ENCODE results near the gene DNAH10. TPM values are rescaled to one million over a fixed set of nuclear protein-coding genes. Genes with fewer than 3 reads are reported as not detected.

Gene DNAH10
- total RNA-seq, 1 donor from 2014 or later = 0.31 TPM

DNA sequence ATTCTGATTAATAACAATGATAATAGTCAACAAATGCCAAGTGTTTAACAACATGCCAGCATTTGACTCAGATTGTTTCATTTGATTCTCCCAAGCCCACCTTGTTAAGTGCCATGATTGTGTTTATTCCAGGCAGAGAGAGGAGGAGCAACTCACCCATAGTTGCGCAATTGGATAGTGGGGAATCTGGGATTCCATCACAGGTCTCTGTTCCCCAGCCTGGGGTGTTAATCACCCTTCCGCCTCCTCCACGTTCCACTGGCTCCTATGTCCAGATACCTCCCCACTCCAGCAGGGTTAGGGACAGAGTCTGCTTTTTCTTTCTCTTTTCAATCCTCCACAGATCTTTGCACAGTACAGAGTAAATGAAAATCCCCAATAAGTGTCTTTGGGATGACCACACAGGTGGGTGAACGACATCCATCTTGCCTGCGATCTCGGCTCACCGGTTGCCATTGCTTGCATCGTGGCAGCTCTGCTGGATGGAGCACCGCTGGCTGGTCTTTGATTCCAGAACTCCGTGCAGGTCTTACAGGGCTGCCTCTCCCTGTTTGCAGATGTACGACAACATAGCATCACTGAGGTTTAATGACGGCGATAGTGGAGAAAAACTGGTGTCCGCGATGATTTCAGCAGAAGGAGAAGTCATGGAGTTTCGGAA lies 78.8 kb downstream of the DNAH10 start:
- intact Hi-C loops (cut with micrococcal nuclease) = loop anchor here (5.0 kb wide), 1 partner anchor 39 kb away; no protein-coding TSS in a partner anchor
- H3K9me3 Mint-ChIP-seq = no peaks in the 10 kb centered on the region
- H3K4me3 Mint-ChIP-seq = no peak overlapping the region
- H3K27ac Mint-ChIP-seq = no peak overlapping the region
- H3K36me3 Mint-ChIP-seq (ENCODE audit: low read depth) = no peaks in the 10 kb centered on the region
- H3K27me3 Mint-ChIP-seq (ENCODE audit: insufficient read depth) = peaks cover 5% of the 10 kb centered on the region
- no peaks in the 10 kb centered on the region for H3K4me1 Mint-ChIP-seq (ENCODE audit: low read depth)
- DNase-seq (ENCODE audit: low spot score) = no peak

DNA sequence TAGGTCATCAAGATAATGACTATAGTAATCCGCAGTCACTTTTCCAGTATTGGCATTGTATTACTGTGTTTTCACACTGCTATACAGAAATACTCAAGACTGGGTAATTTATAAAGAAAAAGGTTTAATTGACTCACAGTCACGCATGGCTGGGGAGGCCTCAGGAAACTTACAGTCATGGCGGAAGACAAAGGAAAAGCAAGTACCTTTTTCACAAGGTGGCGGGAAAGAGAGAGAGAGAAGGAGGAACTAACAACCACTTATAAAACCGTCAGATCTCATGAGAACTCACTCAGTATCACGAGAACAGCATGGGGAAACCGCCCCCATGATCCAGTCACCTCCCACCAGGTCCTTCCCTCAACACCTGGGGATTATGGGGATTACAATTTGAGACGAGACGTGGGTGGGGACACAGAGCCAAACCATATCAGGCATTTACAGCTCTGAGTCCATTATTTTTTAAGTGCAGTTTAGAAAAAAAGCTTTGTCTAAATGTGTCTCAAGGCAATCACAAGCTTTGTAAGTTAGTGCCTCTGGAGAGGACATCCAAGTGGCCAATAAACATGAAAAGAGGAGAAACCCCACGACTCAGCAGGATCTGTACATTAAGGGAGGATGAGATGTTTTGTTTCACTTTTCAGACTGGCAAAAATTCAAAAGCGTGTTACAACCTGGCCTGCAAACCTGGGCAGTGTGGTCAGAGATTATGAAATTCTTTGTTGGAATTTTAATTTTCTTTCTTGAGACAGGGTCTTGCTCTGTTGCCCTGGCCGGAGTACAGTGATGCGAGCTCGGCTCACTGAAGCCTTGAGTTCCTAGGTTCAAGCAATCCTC lies 82.0 kb downstream of the DNAH10 start:
- no peak for DNase-seq (ENCODE audit: low spot score)
- H3K36me3 Mint-ChIP-seq (ENCODE audit: low read depth) = no peaks in the 10 kb centered on the region
- intact Hi-C loops (cut with micrococcal nuclease) = loop anchor here (5.0 kb wide), 1 partner anchor 42 kb away; no protein-coding TSS in a partner anchor
- no peak overlapping the region for H3K27ac Mint-ChIP-seq
- H3K4me1 Mint-ChIP-seq (ENCODE audit: low read depth) = no peaks in the 10 kb centered on the region
- no peaks in the 10 kb centered on the region for H3K9me3 Mint-ChIP-seq
- peaks cover 5% of the 10 kb centered on the region for H3K27me3 Mint-ChIP-seq (ENCODE audit: insufficient read depth)
- H3K4me3 Mint-ChIP-seq = no peak overlapping the region

DNA sequence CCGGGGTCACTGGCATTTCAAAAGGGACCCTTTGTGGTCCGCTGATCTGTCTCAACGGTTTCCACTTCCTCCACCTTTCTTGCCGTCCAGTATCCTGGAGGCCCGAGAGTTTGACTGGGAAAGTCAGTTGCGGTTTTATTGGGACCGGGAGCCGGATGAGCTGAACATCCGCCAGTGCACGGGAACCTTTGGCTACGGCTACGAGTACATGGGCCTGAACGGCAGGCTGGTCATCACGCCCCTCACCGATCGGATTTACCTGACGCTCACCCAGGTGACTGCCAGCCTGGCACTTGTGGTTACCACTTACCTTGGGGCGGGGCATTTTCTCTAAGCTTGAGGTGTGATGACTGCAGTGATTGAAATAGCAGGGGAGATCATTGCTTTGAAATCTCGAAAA lies 83.8 kb downstream of the DNAH10 start:
- intact Hi-C loops (cut with micrococcal nuclease) = no loop called here
- no peak overlapping the region for H3K4me3 Mint-ChIP-seq
- no peaks in the 10 kb centered on the region for H3K36me3 Mint-ChIP-seq (ENCODE audit: low read depth)
- no peaks in the 10 kb centered on the region for H3K4me1 Mint-ChIP-seq (ENCODE audit: low read depth)
- no peak overlapping the region for H3K27ac Mint-ChIP-seq
- no peaks in the 10 kb centered on the region for H3K27me3 Mint-ChIP-seq (ENCODE audit: insufficient read depth)
- H3K9me3 Mint-ChIP-seq = no peaks in the 10 kb centered on the region
- DNase-seq (ENCODE audit: low spot score) = no peak

DNA sequence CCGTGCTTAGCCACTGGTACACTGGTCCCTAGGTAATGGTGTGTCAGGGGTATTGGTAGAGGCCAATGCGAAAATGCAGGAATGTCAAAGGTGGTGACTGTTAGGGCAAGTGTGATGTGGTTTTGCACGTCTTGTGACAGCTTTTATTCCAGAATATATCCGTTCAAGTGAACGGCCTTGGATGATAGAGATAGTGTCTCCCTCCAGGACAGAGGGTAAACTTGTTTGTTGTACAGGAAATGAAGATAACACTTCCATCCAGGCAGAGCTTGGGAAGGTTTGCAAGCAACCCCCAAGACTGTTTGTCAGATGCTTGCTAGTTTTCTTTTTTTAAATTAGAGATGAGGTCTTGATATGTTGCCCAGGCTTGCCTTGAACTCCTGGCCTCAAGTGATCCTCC lies 84.2 kb downstream of the DNAH10 start:
- intact Hi-C loops (cut with micrococcal nuclease) = no loop called here
- no peak overlapping the region for H3K27ac Mint-ChIP-seq
- H3K4me3 Mint-ChIP-seq = no peak overlapping the region
- no peaks in the 10 kb centered on the region for H3K27me3 Mint-ChIP-seq (ENCODE audit: insufficient read depth)
- no peaks in the 10 kb centered on the region for H3K36me3 Mint-ChIP-seq (ENCODE audit: low read depth)
- no peaks in the 10 kb centered on the region for H3K9me3 Mint-ChIP-seq
- H3K4me1 Mint-ChIP-seq (ENCODE audit: low read depth) = no peaks in the 10 kb centered on the region
- no peak for DNase-seq (ENCODE audit: low spot score)

DNA sequence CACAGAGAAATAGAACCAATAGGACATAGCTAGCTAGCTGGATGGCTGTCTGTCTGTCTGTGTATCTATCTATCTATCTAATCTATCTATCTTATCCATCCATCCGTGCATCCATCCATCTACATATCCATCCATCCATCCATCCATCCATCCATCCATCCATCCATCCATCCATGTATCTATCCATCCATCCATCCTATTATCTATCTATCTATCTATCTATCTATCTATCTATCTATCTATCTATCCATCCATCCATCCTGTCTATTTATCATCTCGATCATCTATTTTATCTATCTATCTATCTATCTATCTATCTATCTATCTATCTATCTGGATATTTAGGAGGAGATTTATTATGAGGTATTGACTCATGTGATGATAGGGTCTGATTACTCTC lies 84.9 kb downstream of the DNAH10 start:
- no peaks in the 10 kb centered on the region for H3K9me3 Mint-ChIP-seq

DNA sequence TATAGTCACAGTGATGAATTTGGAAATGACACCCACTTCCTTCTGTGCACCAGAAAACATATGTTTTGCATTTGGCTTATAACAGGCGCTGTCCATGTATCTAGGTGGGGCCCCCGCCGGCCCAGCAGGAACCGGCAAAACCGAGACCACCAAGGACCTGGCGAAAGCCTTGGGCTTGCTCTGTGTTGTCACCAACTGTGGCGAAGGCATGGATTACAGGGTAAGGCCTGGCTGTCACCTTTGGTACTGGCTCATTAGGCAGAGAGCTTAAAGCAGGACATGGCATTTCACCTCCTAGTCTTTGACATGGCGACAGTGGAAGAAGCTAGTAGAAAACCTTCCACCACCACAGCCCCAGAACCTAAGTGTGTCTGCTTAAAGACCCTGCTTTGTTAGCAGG lies 85.8 kb downstream of the DNAH10 start:
- intact Hi-C loops (cut with micrococcal nuclease) = no loop called here
- H3K4me1 Mint-ChIP-seq (ENCODE audit: low read depth) = no peaks in the 10 kb centered on the region
- DNase-seq (ENCODE audit: low spot score) = no peak

More for the DNA sequence above, 84.9 kb downstream of the DNAH10 start:
- no peak overlapping the region for H3K27ac Mint-ChIP-seq
- H3K36me3 Mint-ChIP-seq (ENCODE audit: low read depth) = no peaks in the 10 kb centered on the region
- peaks cover 2% of the 10 kb centered on the region for H3K27me3 Mint-ChIP-seq (ENCODE audit: insufficient read depth)
- DNase-seq (ENCODE audit: low spot score) = no peak
- intact Hi-C loops (cut with micrococcal nuclease) = no loop called here
- H3K4me1 Mint-ChIP-seq (ENCODE audit: low read depth) = no peaks in the 10 kb centered on the region
- H3K4me3 Mint-ChIP-seq = no peak overlapping the region

DNA sequence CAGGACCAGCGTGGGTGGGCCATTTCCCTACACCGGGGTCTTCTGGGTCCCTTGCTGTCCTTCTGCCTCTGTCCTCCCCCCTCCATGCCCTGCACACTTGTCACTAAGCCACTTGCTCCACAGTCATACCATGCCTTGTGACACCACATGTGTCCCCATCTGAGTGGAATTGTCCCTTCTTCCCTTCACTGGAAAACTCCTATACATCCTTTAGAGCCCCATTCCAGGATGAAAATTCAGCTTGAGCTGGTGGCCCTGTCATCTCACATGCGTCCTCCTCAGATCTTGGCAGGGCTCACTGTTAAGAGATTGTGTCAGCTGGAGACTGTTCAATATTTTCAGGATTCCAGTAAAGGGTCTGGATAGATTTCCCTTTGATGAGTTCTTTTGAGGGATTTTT lies 87.4 kb downstream of the DNAH10 start:
- no peaks in the 10 kb centered on the region for H3K4me1 Mint-ChIP-seq (ENCODE audit: low read depth)
- peaks cover 2% of the 10 kb centered on the region for H3K27me3 Mint-ChIP-seq (ENCODE audit: insufficient read depth)
- intact Hi-C loops (cut with micrococcal nuclease) = no loop called here
- H3K27ac Mint-ChIP-seq = no peak overlapping the region
- DNase-seq (ENCODE audit: low spot score) = no peak
- no peak overlapping the region for H3K4me3 Mint-ChIP-seq
- H3K9me3 Mint-ChIP-seq = no peaks in the 10 kb centered on the region
- H3K36me3 Mint-ChIP-seq (ENCODE audit: low read depth) = no peaks in the 10 kb centered on the region

More for the DNA sequence above, 85.8 kb downstream of the DNAH10 start:
- H3K27ac Mint-ChIP-seq = no peak overlapping the region
- peaks cover 2% of the 10 kb centered on the region for H3K27me3 Mint-ChIP-seq (ENCODE audit: insufficient read depth)
- no peaks in the 10 kb centered on the region for H3K36me3 Mint-ChIP-seq (ENCODE audit: low read depth)
- H3K4me3 Mint-ChIP-seq = no peak overlapping the region
- H3K9me3 Mint-ChIP-seq = no peaks in the 10 kb centered on the region

DNA sequence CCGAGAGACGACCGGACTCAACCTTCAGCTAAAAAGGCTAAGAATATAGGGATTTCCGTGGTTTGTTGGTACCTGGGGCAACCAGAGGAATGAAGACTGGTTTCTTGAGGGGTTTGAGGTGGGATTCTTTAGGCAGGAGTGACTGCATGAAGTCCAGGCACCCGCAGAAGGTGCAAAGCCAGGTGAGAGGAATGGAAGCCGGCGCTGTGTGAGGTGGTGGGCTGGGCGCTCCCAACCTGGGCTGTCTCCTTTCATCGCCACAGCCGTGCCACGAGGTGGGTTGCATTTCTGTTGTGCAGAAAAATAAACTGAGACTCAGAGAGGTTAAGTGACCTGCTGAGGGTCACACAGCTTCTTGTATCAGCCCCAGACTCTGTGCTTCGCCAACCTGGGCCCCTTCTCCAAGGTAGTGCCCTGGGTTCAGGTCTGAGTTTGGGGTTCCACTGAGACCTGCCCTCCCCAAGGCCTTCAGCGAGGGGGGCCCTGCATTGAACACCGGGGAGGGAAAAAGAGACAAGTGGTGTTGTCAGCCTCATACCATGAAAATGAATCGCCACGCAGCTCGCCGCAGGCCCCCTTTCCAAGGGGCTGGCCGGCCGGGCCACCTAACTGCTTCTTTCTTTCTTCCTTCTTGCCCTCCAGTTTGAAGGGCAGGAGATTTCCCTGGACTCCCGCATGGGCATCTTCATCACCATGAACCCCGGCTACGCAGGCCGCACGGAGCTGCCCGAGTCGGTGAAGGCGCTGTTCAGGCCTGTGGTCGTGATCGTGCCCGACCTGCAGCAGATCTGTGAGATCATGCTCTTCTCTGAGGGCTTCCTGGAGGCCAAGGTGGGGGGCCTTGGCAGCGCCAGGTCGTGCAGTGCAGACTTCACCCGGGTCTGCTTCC lies 88.4 kb downstream of the DNAH10 start:
- DNase-seq (ENCODE audit: low spot score) = no peak
- Mint-ChIP-seq H3K27me3 (ENCODE audit: insufficient read depth) (peaks cover 6% of the 10 kb centered on the region), H3K4me1 (ENCODE audit: low read depth) (no peaks in the 10 kb centered on the region), H3K27ac (no peak overlapping the region), H3K9me3 (no peaks in the 10 kb centered on the region), H3K4me3 (no peak overlapping the region), H3K36me3 (ENCODE audit: low read depth) (no peaks in the 10 kb centered on the region)
- intact Hi-C loops (cut with micrococcal nuclease) = no loop called here

DNA sequence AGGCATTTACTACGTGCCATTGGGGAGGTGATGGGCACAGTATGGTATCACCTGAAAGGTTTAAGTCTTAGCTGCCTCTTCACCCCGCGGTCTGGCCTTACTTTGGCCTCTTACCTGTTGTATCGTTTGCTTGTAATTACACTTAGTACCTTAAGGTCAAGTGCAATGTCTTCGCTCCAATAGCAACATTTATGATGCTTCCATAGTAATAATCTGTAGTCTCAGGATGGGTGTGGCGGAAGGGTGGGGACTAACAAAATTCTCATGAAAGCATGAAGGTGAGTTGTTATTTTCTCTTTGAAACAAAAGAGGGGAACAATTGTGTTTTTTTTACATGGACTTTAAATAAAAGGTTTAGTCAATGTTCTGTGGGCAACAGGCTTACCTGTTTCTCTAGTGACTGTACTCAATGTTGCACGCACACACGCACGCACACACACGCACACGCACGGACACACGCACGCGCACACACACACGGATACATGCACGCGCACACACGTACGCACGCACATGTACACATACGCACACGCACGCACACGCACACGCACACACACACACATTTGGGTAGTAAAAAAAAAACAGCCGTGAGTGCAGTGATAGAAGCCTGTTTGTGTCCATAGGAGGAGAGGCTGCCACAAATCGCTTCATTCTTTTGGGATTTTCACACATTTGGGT lies 91.4 kb downstream of the DNAH10 start:
- H3K27ac Mint-ChIP-seq = no peak overlapping the region
- DNase-seq (ENCODE audit: low spot score) = no peak
- intact Hi-C loops (cut with micrococcal nuclease) = no loop called here
- H3K4me1 Mint-ChIP-seq (ENCODE audit: low read depth) = no peaks in the 10 kb centered on the region
- H3K27me3 Mint-ChIP-seq (ENCODE audit: insufficient read depth) = peaks cover 8% of the 10 kb centered on the region
- no peak overlapping the region for H3K4me3 Mint-ChIP-seq
- H3K9me3 Mint-ChIP-seq = no peaks in the 10 kb centered on the region
- H3K36me3 Mint-ChIP-seq (ENCODE audit: low read depth) = no peaks in the 10 kb centered on the region

DNA sequence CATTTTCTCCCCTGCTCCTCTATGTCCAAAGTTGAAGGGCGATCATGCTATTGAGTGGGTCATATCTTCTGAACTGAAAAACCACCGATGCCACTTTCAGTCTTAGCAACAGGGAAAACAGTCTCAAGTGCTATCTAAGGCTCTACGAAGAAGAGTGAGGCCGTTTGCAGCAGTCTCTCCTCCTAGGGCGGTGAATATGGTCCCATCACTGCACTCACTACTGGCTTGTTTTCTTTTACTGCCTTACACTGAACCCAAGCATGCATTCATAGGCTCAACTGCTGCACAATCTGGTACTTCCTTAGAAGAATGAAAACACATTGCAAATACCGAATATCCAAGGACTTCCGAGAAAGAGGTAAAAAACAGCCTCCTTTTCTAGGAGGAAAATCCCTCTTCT lies 92.1 kb downstream of the DNAH10 start:
- intact Hi-C loops (cut with micrococcal nuclease) = no loop called here
- H3K4me1 Mint-ChIP-seq (ENCODE audit: low read depth) = no peaks in the 10 kb centered on the region
- no peak overlapping the region for H3K27ac Mint-ChIP-seq
- H3K36me3 Mint-ChIP-seq (ENCODE audit: low read depth) = no peaks in the 10 kb centered on the region
- peaks cover 8% of the 10 kb centered on the region for H3K27me3 Mint-ChIP-seq (ENCODE audit: insufficient read depth)
- no peak for DNase-seq (ENCODE audit: low spot score)
- H3K9me3 Mint-ChIP-seq = no peaks in the 10 kb centered on the region
- no peak overlapping the region for H3K4me3 Mint-ChIP-seq

DNA sequence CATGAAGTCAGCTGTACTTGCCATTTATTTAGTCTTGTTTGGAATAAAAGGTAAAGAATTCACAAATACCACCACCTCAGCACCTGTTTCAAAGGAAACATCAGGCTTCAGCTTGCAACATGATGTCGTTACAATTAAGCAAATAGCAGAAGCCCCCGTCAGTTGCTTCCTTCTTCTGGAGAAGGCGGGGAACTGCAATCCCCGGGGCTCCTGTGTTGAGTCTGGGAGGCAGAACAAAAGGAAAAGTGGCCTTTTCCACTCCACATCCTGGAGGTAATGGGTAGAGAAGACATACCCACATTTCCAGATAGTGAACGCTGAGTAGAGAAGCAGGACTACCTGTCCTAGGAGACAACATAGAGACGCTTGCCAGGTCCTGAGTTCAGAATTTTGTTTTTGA lies 92.8 kb downstream of the DNAH10 start:
- DNase-seq (ENCODE audit: low spot score) = no peak
- H3K36me3 Mint-ChIP-seq (ENCODE audit: low read depth) = no peaks in the 10 kb centered on the region
- peaks cover 8% of the 10 kb centered on the region for H3K27me3 Mint-ChIP-seq (ENCODE audit: insufficient read depth)
- intact Hi-C loops (cut with micrococcal nuclease) = no loop called here
- no peaks in the 10 kb centered on the region for H3K9me3 Mint-ChIP-seq
- no peak overlapping the region for H3K4me3 Mint-ChIP-seq
- no peak overlapping the region for H3K27ac Mint-ChIP-seq
- H3K4me1 Mint-ChIP-seq (ENCODE audit: low read depth) = no peaks in the 10 kb centered on the region

DNA sequence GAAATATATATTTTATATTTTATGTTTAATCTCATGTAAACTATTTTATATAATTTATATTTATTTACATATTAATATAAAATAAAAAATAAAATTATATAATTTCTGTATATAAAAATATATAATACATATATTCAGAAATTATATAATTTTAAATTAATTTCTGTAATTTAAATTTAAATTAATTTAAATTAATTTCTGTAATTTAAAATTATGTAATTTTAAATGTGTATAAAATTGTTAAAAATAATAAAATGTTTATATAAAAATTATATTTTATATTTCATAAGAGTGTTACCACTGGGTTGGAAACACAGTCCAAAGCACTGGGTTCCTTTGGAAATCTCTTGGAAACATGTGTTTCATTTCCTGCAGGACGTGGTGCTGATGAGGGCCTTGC lies 94.6 kb downstream of the DNAH10 start:
- Mint-ChIP-seq H3K27ac (no peak overlapping the region), H3K4me1 (ENCODE audit: low read depth) (no peaks in the 10 kb centered on the region), H3K27me3 (ENCODE audit: insufficient read depth) (peaks cover 8% of the 10 kb centered on the region), H3K36me3 (ENCODE audit: low read depth) (no peaks in the 10 kb centered on the region), H3K9me3 (no peaks in the 10 kb centered on the region), H3K4me3 (no peak overlapping the region)
- intact Hi-C loops (cut with micrococcal nuclease) = no loop called here
- DNase-seq (ENCODE audit: low spot score) = no peak

Measured in activated T-helper 1 cell treated with anti-CD3 and anti-CD28 coated beads, Interleukin-12 subunit alpha, Interleukin-12 subunit beta, Interleukin-2, Interleukin-4 antibody, amounts not matched to agents 30 ng/mL and 10 ng/mL and 1 ng/mL, durations not matched to agents 14 hours and 24 hours and 36 hours (primary cell).